Measurements from ENCODE around the gene MALT1. TPM values are rescaled to one million over a fixed set of nuclear protein-coding genes. Genes with fewer than 3 reads are reported as not detected.

Gene MALT1
- total RNA-seq, 1 donor from 2014 or later = 28.4 TPM

DNA sequence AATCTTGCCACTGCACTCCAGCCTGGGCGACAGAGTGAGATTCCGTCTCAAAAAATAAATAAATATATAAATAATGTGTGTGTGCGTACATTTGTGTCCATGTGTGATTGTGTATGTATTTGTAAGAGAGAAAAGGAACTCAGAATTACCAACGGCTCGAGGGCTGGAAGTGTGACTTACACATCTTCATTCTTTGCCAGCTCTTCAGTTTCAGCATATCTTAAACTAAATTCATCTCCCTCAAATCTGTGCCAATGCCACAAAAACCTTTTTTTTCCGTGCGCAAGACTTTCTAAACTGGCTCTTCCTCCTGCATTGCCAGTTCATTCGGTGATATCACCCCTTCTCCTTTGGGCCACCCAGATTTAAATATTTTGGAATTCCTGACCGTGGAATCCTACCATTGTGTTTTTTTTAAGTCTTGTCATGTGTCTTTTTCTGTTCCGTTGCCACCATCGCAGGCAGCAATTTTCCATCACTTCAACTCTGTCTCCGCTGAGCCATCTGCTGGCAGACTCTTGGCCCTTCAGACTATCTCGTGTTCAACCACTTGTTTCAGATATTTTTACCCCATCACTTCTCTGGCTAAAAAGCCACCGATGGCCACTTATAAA, 116.4 kb downstream of the MALT1 start:
- Histone ChIP-seq H3F3A (ENCODE audit: low read depth) (peaks cover 11% of the 10 kb centered on the region), H3K27ac (no peak overlapping the region), H3K9ac (no peak overlapping the region), H2AFZ (replicated peaks) (no peak overlapping the region), H3K27me3 (no peaks in the 10 kb centered on the region), H3K4me1 (peaks cover 35% of the 10 kb centered on the region), H3K4me2 (no peak overlapping the region), H3K4me3 (no peak overlapping the region), H3K36me3 (no peaks in the 10 kb centered on the region), H3K79me2 (ENCODE audit: low read depth) (no peaks in the 10 kb centered on the region), H4K20me1 (ENCODE audit: low read depth) (no peaks in the 10 kb centered on the region), H3K9me3 (ENCODE audit: low read depth) (no peaks in the 10 kb centered on the region)
- peak overlapping the region; percentile 8 for H3K27ac Mint-ChIP-seq
- peaks cover 16% of the 10 kb centered on the region for H3K27me3 Mint-ChIP-seq (ENCODE audit: insufficient read depth, low read depth)
- no peaks in the 10 kb centered on the region for H3K36me3 Mint-ChIP-seq
- H3K4me3 Mint-ChIP-seq = no peak overlapping the region
- H3K4me1 Mint-ChIP-seq = peaks cover 57% of the 10 kb centered on the region
- H3K9me3 Mint-ChIP-seq = no peaks in the 10 kb centered on the region
- TF ChIP-seq, protein P1, sequence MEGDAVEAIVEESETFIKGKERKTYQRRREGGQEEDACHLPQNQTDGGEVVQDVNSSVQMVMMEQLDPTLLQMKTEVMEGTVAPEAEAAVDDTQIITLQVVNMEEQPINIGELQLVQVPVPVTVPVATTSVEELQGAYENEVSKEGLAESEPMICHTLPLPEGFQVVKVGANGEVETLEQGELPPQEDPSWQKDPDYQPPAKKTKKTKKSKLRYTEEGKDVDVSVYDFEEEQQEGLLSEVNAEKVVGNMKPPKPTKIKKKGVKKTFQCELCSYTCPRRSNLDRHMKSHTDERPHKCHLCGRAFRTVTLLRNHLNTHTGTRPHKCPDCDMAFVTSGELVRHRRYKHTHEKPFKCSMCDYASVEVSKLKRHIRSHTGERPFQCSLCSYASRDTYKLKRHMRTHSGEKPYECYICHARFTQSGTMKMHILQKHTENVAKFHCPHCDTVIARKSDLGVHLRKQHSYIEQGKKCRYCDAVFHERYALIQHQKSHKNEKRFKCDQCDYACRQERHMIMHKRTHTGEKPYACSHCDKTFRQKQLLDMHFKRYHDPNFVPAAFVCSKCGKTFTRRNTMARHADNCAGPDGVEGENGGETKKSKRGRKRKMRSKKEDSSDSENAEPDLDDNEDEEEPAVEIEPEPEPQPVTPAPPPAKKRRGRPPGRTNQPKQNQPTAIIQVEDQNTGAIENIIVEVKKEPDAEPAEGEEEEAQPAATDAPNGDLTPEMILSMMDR (IDR thresholded peaks at IDR 0.05) = no peak
- no peak for TF ChIP-seq EZH2phosphoT487 (IDR thresholded peaks at IDR 0.05)
- TF ChIP-seq EZH2 (IDR thresholded peaks at IDR 0.05) = no peak
- DNase-seq (ENCODE audit: low spot score) = no peak

DNA sequence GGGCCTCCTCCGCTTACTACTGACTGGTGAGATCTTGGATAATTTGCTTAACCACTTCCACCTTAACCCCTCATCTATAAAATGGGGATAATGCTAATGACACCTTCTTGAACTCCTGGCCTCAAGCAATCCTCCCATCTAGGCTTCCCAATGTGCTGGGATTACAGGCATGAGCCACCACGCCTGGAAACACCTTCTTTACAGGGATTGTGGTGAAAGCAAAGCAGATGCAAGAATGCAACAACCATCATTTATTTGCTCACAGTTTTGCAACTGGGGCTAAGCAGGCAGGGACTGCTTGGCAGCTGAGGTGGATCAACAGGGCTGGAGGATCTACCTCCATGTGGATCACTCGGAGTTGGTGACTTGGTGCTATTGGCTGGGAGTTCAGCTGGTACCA, 117.2 kb downstream of the MALT1 start:
- H3K36me3 Mint-ChIP-seq = no peaks in the 10 kb centered on the region
- H3F3A ChIP-seq (ENCODE audit: low read depth) = peaks cover 11% of the 10 kb centered on the region
- H3K9me3 ChIP-seq (ENCODE audit: low read depth) = no peaks in the 10 kb centered on the region
- H3K4me1 ChIP-seq = peaks cover 35% of the 10 kb centered on the region
- H3K27me3 ChIP-seq = no peaks in the 10 kb centered on the region
- no peak for TF ChIP-seq EZH2 (IDR thresholded peaks at IDR 0.05)
- TF ChIP-seq EZH2phosphoT487 (IDR thresholded peaks at IDR 0.05) = no peak
- TF ChIP-seq, protein P1 (IDR thresholded peaks at IDR 0.05) = no peak
- H3K4me1 Mint-ChIP-seq = peaks cover 52% of the 10 kb centered on the region
- peaks cover 13% of the 10 kb centered on the region for H3K27me3 Mint-ChIP-seq (ENCODE audit: insufficient read depth, low read depth)
- peak overlapping the region; percentile 63 for H3K27ac Mint-ChIP-seq
- no peak overlapping the region for H3K27ac ChIP-seq
- no peak for DNase-seq (ENCODE audit: low spot score)
- H3K4me2 ChIP-seq = no peak overlapping the region
- no peaks in the 10 kb centered on the region for H3K36me3 ChIP-seq
- no peak overlapping the region for H3K9ac ChIP-seq
- H3K9me3 Mint-ChIP-seq = no peaks in the 10 kb centered on the region
- no peak overlapping the region for H3K4me3 ChIP-seq
- no peak overlapping the region for H2AFZ ChIP-seq (replicated peaks)
- no peak overlapping the region for H3K4me3 Mint-ChIP-seq
- H4K20me1 ChIP-seq (ENCODE audit: low read depth) = no peaks in the 10 kb centered on the region
- H3K79me2 ChIP-seq (ENCODE audit: low read depth) = no peaks in the 10 kb centered on the region

DNA sequence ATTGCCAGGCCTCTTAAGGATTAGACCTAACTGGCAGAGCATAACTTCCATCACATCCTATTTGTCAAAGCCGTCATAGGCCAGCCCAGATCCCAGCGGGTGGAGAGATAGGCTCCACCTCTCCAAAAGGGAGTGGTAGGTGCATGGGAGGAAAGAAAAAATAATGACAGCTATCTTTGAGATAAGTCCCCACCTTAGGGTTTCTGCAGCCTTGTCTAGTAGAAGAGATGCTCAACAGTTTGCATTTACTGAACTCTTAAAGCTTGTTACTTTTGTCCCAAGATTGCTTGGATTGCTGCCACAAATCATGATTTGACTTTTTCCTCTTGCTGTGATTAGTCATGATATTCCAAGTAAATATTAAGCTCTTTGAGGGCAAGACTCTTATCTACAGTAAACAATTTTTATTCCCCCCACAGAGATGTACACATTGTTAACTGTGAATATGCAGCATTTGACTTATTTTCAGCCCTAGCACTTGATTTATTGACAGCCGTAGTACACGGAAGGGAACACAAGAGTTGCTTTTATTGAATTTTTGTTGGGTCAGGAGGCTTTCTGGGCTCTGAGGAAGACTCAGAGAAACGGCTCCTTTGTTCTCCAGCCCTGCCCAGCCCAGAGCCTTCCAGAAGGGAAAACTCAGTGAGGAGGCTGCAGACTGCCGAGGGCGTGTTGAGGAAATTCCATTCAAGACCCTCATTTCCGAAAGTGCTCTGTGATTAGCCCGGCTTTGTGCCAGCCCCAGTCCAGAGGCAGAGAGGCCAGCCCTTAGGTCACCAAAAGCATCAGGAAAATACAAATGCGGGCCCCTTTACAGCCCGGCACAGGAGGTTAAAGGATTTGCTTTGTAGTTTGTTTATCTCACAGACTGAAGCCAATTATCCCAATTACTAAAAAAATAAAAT, 118.0 kb downstream of the MALT1 start:
- H3K27ac ChIP-seq = peak overlapping the region; percentile 59
- TF ChIP-seq, protein P1 (IDR thresholded peaks at IDR 0.05) = no peak
- TF ChIP-seq EZH2phosphoT487 (IDR thresholded peaks at IDR 0.05) (no peak), EZH2 (IDR thresholded peaks at IDR 0.05) (no peak)
- H3K36me3 Mint-ChIP-seq = no peaks in the 10 kb centered on the region
- peak overlapping the region; percentile 31 for H3K4me2 ChIP-seq
- peaks cover 32% of the 10 kb centered on the region for H3K4me1 ChIP-seq
- H3K4me3 Mint-ChIP-seq = peak overlapping the region; percentile 43
- H3K9ac ChIP-seq = no peak overlapping the region
- H3K9me3 Mint-ChIP-seq = no peaks in the 10 kb centered on the region
- no peaks in the 10 kb centered on the region for H3K9me3 ChIP-seq (ENCODE audit: low read depth)
- H3K36me3 ChIP-seq = no peaks in the 10 kb centered on the region
- H3F3A ChIP-seq (ENCODE audit: low read depth) = peaks cover 11% of the 10 kb centered on the region
- peaks cover 50% of the 10 kb centered on the region for H3K4me1 Mint-ChIP-seq
- no peaks in the 10 kb centered on the region for H4K20me1 ChIP-seq (ENCODE audit: low read depth)
- H3K79me2 ChIP-seq (ENCODE audit: low read depth) = no peaks in the 10 kb centered on the region
- DNase-seq (ENCODE audit: low spot score) = peak; percentile 67
- no peak overlapping the region for H2AFZ ChIP-seq (replicated peaks)
- peak overlapping the region; percentile 93 for H3K27ac Mint-ChIP-seq
- peaks cover 13% of the 10 kb centered on the region for H3K27me3 Mint-ChIP-seq (ENCODE audit: insufficient read depth, low read depth)
- no peaks in the 10 kb centered on the region for H3K27me3 ChIP-seq
- H3K4me3 ChIP-seq = no peak overlapping the region
